Frontal cortex (tissue), 4 donors: ENCODE measurements around the gene ADAMTS18. TPM values are rescaled to one million over a fixed set of nuclear protein-coding genes. Genes with fewer than 3 reads are reported as not detected.
"Not testable (repeated sequence)": the region's sequence is repeated elsewhere in the genome, so short reads cannot be mapped to it uniquely, and the experiment has no call there.

Experiments
- DNase-seq, 2 donors: peaks; one replicate each; pipeline ENCODE4 v3.0.0; 2012; ENCODE audit warnings: low spot score in 2 of 2
- FAIRE-seq: peaks from 2 replicates; lab custom pipeline; 2012; peaks lifted over from hg19 to GRCh38; lab: Jason Lieb, UNC
- total RNA-seq: library from RNA; depleted of rRNA; stranded (reverse); fragments of >200 nt; gene quantifications from one replicate; pipeline ENCODE4 v1.2.3, GENCODE V29; 2014
- donor health status: control.
- donor health status: control.
- donor health status: control.

Gene ADAMTS18
- total RNA-seq, 1 donor from 2014 or later = 0.82 TPM

GRCh38 chr16:77246150-77246549 lies 188.7 kb downstream of the ADAMTS18 start:
- FAIRE-seq (no peak), DNase-seq (no peak)

GRCh38 chr16:77242471-77242870 lies 192.4 kb downstream of the ADAMTS18 start:
- not testable (repeated sequence) for FAIRE-seq, DNase-seq

- FAIRE-seq (no peak), DNase-seq (no peak)
Observed at GRCh38 chr16:77238593-77238992, 196.2 kb downstream of the ADAMTS18 start.

GRCh38 chr16:77236063-77236511 lies 198.7 kb downstream of the ADAMTS18 start:
- no peak for FAIRE-seq
- DNase-seq = peak; percentile 50 to 85

GRCh38 chr16:77234611-77235010 lies 200.2 kb downstream of the ADAMTS18 start:
- FAIRE-seq (no peak), DNase-seq (no peak)

GRCh38 chr16:77233799-77234519 lies 200.9 kb downstream of the ADAMTS18 start:
- DNase-seq (no peak), FAIRE-seq (no peak)

Other genes starting within 250 kb of the ADAMTS18 start
- 7.7 TPM for gene MON1B, start 243.8 kb downstream of the ADAMTS18 start, total RNA-seq
- gene SYCE1L, start 235.6 kb downstream of the ADAMTS18 start, total RNA-seq = 1.2 TPM